ENCODE results near the gene PTX4. TPM values are rescaled to one million over a fixed set of nuclear protein-coding genes. Genes with fewer than 3 reads are reported as not detected.

The PTX4 gene
- total RNA-seq, 2 donors from 2014 or later = 0.78 TPM; not detected in 1

DNA sequence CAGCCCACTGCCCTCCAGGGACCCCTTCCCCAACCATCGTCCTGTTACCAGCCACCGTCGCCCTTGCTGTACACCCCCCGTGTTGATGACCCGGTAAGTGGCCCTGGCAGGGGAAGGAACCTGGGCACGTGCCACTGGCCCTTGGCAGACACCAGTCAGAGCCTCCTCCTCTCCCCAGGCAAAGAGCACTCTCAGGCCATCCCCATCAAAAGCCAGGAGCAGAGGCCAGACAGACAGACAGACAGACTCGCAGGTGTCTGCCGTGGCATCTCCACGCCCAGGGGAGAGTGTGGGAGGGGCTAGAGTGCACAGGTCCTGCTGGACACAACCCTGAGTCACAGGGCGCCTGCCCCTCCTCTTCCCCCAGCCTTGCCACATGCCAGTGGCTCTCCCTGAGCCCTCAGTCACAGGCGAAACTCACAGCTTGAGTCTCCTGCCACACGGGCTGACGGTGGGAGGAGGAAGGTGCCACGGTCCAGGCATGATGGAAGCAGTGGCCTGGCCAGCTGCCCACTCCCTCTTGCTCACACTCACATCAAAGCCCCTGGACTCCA, 21.7 kb downstream of the PTX4 start:
- Histone ChIP-seq H3K4me3 (no peak overlapping the region), H3K4me1 (ENCODE audit: control insufficient read depth in 1 of 2, low read depth in 2 of 2) (no peaks in the 10 kb centered on the region), H3K27me3 (replicated peaks; ENCODE audit: insufficient read depth) (no peaks in the 10 kb centered on the region), H3K9me3 (no peaks in the 10 kb centered on the region), H3K36me3 (no peaks in the 10 kb centered on the region), H3K27ac (no peak overlapping the region)
- DNase-seq (ENCODE audit: low spot score) (no peak), ATAC-seq (ENCODE audit: insufficient number of reproducible peaks, low FRiP score, low read depth) (no peak)
- TF ChIP-seq CTCF (IDR thresholded peaks at IDR 0.05) = no peak

DNA sequence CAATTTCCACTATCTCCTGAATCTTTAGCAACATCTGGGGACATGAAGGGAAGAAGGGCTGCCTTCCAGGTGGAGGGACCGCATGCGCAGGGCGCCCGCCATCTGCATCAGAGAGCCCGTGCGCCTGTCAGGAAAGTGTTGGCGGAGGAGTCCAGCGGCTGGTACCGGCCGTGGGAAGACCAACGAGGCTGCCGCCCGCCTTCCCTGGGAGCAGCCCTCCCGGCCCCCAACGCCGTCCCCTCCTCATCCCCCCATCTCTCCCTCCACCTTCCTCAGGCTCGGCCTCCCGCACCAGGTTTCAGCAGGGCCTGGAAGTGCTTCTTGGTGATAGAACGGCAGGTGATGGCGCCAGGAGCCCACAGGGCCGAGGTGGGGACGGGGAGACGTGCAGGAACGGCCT, 22.7 kb downstream of the PTX4 start:
- Histone ChIP-seq H3K36me3 (peaks cover 3% of the 10 kb centered on the region), H3K4me3 (no peak overlapping the region), H3K27me3 (replicated peaks; ENCODE audit: insufficient read depth) (no peaks in the 10 kb centered on the region), H3K27ac (no peak overlapping the region), H3K4me1 (ENCODE audit: control insufficient read depth in 1 of 2, low read depth in 2 of 2) (no peaks in the 10 kb centered on the region), H3K9me3 (no peaks in the 10 kb centered on the region)
- ATAC-seq (ENCODE audit: insufficient number of reproducible peaks, low FRiP score, low read depth) (no peak), DNase-seq (ENCODE audit: low spot score) (no peak)
- no peak for TF ChIP-seq CTCF (IDR thresholded peaks at IDR 0.05)

- Histone ChIP-seq H3K36me3 (peaks cover 9% of the 10 kb centered on the region), H3K4me1 (ENCODE audit: control insufficient read depth in 1 of 2, low read depth in 2 of 2) (no peaks in the 10 kb centered on the region), H3K9me3 (no peaks in the 10 kb centered on the region), H3K27me3 (replicated peaks; ENCODE audit: insufficient read depth) (no peaks in the 10 kb centered on the region), H3K27ac (no peak overlapping the region), H3K4me3 (no peak overlapping the region)
- ATAC-seq (ENCODE audit: insufficient number of reproducible peaks, low FRiP score, low read depth) (no peak), DNase-seq (ENCODE audit: low spot score) (no peak)
- no peak for TF ChIP-seq CTCF (IDR thresholded peaks at IDR 0.05)
Measured at GRCh38 chr16:1465567-1465915, 23.2 kb downstream of the PTX4 start.

GRCh38 chr16:1464894-1465566, 23.7 kb downstream of the PTX4 start:
- no peak for DNase-seq (ENCODE audit: low spot score)
- Histone ChIP-seq H3K27me3 (replicated peaks; ENCODE audit: insufficient read depth) (no peaks in the 10 kb centered on the region), H3K36me3 (peaks cover 14% of the 10 kb centered on the region), H3K27ac (no peak overlapping the region), H3K4me3 (no peak overlapping the region), H3K4me1 (ENCODE audit: control insufficient read depth in 1 of 2, low read depth in 2 of 2) (no peaks in the 10 kb centered on the region), H3K9me3 (no peaks in the 10 kb centered on the region)
- ATAC-seq (ENCODE audit: insufficient number of reproducible peaks, low FRiP score, low read depth) = no peak
- no peak for TF ChIP-seq CTCF (IDR thresholded peaks at IDR 0.05)

GRCh38 chr16:1464196-1464893, 24.4 kb downstream of the PTX4 start:
- Histone ChIP-seq H3K27ac (no peak overlapping the region), H3K36me3 (peaks cover 16% of the 10 kb centered on the region), H3K9me3 (no peaks in the 10 kb centered on the region), H3K4me3 (no peak overlapping the region), H3K27me3 (replicated peaks; ENCODE audit: insufficient read depth) (no peaks in the 10 kb centered on the region), H3K4me1 (ENCODE audit: control insufficient read depth in 1 of 2, low read depth in 2 of 2) (no peaks in the 10 kb centered on the region)
- ATAC-seq (ENCODE audit: insufficient number of reproducible peaks, low FRiP score, low read depth) (no peak), DNase-seq (ENCODE audit: low spot score) (no peak)
- TF ChIP-seq CTCF (IDR thresholded peaks at IDR 0.05) = no peak
